Effector CD8-positive, alpha-beta T cell (primary cell): Measurements from ENCODE around the gene TBKBP1.

Source experiments
- DNase-seq: peaks from one replicate; lab custom pipeline; 2025; lab: John Stamatoyannopoulos, UW

The TBKBP1 gene

DNA sequence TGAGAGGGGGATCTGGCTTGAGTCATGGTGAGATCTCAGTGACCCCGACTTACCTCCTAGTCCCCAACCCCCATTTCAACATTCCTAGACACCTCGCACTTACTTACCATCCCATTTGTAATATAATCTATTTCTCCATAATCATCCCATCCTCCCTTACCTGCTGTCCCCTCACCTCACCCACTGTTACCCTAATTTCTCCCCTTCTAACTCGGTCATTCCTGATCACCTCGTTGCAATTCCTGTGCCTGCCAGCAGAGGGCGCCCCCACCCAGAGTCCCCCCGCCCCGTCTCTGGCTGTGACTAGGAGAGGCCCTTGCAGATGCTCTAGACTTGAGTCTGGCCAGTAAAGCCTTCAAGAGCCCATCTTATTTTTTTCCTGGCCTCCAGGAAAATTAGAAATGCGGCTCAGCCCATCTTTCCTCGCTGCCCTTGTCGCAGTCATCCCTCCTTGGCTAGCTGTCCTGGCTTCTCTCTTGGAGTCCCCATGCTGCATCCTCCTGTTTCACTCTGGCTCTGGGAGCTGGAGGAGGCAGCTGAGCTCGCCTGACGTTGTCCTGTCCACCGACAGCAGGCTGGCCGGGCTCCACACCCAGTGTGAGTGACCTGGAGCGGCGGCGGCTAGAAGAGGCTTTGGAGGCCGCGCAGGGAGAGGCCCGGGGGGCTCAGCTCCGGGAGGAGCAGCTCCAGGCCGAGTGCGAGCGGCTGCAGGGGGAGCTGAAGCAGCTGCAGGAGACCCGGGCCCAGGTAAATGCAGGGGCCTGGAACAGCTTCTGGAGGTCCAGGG, 5.0 kb downstream of the TBKBP1 start:
- peak; percentile 69 for DNase-seq

DNA sequence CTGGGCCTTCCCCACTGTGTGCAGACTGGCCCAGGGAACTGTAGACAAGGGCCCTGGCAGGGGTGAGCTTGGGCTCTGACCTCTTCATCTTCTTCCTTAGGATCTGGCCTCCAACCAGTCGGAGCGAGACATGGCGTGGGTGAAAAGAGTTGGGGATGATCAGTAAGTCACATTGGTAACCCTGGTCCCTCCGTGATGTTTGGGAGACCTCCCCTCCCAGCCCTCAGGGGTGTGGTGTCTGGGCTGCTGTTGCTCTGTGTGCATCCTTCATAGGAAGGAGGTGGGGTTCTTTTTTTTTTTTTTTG, 5.5 kb downstream of the TBKBP1 start:
- no peak for DNase-seq

DNA sequence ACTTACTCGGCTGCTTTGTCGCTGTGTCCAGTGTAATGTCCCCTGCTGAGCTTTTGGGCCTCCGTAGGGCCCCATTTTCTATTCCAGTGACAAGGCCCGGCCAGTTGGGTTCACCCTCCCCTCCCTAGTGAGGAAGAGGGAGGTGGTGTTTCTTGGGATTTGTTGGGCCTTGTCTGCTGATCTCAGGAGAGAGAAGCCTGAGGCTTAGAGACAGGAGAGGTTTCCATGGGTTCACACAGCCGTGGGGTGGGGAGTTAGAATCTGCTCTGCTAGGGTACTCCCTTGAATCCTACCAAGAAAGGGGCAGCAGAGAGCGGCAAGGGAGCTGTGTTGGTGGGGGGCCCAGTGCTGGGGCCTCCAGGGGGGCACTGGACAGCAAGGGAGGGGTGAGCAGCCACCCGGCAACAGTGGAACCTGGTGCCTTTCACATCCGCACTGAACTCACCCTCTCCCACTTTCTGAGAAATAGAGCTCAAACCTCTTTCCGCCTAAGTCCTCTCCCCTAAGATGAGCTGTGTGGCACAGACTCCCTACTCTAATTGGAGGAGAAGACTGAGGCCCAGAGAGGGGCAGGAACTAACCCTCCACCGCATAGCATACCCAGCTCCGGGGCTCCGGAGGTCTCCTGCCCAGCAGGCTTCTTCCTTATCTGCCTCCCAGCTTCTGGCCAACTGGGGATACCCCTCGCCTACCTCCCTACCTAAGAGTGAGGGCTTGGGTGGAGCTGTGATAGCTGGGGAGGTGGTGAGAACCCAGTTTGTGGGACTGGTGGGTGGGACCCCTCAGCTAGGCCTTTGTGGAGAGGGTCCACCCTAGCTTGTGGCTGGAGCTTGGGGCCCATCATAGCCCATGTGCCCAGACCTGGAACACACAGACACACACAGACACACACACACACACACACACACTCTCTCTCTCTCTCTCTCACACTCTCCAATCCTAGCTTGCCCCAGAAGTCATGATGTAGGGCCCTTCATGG, 6.8 kb downstream of the TBKBP1 start:
- no peak for DNase-seq

- DNase-seq: no peak
These were observed 7.6 kb downstream of the TBKBP1 start for GRCh38 chr17:47701608-47702007.

GRCh38 chr17:47702391-47702995, 8.5 kb downstream of the TBKBP1 start:
- DNase-seq: no peak

- peak; percentile 24 for DNase-seq
These were observed 9.2 kb downstream of the TBKBP1 start for GRCh38 chr17:47703191-47703591.

DNA sequence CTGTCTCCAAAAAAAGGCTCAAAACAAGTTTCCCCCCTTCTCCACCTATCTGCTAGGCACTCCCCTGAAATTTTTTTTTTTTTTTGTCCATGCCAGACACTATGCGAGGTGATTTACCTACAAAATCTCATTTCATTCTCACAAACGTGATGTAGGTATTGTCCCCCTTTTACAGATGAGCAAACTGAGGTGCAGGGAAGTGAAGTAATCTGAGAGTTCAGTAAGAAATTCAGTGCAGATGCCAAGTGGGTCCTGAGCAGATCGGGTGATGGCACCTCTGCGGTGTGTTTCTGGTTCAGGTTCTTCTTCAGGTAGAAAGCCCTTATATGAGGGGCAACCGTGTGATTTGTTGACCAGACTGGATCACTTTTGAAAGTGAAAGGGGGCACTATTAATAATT, 9.7 kb downstream of the TBKBP1 start:
- no peak for DNase-seq

GRCh38 chr17:47704116-47704515, 10.2 kb downstream of the TBKBP1 start:
- DNase-seq: no peak

GRCh38 chr17:47704736-47705135, 10.8 kb downstream of the TBKBP1 start:
- no peak for DNase-seq

DNA sequence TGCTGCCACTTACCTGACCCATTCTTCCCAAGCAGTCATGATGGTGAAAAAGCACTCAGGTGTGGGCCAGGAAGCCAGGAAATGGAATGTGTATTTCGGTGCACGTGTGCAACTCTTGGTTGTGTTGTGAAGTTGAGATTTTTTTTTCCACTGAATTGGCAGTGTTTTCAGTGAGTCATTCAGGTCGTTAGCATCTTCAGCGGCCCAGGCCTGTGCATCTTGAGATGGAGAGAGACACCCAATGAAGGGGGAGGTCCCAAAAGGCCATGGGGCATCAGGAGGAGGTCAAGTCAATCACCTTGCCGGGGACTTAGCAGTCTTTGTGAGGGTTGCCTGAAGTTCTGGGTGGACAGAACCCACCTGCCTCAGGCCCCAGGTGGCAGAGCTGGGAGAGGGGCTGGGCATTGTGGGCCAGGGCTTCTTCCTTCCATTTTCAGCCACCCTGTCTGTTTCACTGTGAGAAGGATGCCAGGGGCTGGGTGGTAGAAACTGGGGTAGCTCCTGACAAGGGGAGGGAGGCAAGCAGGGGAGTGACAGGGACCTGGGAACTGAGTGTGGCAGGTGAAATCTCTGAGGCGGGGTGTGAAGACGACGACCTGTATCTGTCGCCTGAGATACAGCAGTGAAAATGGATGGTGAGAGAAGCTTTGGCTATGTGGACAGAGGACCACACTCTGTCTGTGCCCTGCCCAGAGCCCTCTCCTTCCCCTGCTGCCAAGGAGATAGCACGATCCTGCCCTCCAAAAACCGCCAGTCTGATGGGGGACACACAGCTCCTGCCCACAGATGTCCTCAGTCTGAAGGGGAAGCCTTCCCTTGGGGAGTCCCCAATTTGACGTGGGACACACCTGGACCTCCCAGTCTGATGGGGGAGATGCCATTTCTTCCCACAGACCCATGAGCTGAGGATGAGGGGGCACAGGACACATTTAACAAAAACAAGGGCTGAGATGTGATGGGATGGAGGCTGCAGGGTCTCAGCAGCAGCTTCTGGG, 11.9 kb downstream of the TBKBP1 start:
- DNase-seq: no peak

- DNase-seq: no peak
These were observed 13.3 kb downstream of the TBKBP1 start for GRCh38 chr17:47707056-47707804.

DNA sequence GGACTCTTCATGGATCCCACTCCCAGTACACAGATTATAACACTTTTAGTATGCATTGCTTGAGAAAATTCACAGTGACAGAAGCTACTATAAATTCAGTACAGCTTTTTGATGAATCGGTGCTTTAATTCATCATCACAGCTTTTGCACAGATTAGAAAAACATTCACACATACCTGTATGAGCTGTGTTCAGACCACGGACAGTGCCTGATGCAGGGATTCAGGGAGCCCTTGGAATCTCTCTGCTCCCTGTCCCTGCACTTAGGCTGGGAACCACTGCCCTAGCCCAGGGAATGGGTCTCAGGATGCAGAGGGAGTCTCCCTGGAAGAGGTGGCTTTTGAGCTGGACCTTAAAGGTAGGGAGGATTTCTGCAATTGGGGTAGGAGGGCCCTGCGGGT, 13.9 kb downstream of the TBKBP1 start:
- DNase-seq: no peak

DNA sequence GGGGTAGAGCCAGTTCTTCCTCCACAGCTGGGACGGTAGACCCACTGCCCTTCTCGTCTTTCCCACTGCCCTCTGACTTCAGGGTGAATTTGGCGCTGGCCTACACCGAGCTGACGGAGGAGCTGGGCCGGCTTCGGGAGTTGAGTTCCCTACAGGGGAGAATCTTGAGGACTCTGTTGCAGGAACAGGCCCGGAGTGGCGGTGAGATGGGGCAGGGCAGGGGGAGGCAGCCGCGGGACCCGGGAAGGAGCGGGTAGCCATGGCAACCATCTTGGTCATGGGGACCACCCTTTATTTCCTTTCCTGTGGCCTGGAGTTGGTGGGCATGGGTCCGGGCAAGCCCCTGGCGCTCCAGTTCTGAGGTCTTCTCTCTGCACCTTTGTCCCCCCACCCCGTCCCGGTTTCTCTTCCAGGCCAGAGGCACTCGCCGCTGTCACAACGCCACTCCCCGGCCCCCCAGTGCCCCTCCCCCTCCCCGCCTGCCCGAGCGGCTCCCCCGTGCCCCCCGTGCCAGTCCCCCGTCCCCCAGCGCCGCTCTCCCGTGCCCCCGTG, 14.4 kb downstream of the TBKBP1 start:
- DNase-seq: no peak

DNA sequence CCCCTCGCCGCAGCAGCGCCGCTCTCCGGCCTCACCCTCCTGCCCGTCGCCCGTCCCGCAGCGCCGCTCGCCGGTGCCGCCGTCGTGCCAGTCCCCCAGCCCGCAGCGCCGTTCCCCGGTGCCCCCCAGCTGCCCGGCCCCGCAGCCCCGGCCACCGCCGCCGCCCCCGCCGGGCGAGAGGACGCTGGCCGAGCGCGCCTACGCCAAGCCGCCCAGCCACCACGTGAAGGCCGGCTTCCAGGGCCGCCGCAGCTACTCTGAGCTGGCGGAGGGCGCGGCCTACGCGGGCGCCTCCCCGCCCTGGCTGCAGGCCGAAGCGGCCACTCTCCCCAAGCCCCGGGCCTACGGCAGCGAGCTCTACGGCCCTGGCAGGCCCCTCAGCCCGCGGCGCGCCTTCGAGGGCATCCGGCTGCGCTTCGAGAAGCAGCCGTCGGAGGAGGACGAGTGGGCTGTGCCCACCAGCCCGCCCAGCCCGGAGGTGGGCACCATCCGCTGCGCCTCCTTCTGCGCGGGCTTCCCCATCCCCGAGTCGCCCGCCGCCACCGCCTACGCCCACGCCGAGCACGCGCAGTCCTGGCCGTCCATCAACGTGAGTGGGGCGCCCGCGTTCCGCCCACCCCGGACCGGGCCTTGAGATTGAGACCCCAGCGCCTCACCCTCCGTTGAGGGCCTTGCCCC, 15.0 kb downstream of the TBKBP1 start:
- no peak for DNase-seq

DNA sequence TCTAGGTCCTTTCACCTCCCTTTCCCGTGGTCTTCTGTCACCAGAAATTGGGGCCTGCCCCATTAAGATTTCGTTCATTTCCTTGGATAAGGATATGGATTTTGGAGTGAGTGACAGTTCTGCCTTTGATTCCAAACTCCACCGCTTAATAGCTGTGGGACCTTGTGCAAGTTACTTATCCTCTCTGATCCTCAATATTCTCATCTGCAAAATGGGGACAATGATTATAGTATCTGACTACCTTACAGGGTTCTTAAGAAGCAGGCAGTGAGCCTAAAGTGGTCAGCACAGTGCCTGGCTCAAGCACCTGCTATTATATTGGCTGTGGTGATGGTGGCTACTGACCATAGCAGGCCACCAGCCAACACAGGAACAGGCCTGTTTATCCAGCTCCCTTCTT, 15.6 kb downstream of the TBKBP1 start:
- DNase-seq: no peak

DNA sequence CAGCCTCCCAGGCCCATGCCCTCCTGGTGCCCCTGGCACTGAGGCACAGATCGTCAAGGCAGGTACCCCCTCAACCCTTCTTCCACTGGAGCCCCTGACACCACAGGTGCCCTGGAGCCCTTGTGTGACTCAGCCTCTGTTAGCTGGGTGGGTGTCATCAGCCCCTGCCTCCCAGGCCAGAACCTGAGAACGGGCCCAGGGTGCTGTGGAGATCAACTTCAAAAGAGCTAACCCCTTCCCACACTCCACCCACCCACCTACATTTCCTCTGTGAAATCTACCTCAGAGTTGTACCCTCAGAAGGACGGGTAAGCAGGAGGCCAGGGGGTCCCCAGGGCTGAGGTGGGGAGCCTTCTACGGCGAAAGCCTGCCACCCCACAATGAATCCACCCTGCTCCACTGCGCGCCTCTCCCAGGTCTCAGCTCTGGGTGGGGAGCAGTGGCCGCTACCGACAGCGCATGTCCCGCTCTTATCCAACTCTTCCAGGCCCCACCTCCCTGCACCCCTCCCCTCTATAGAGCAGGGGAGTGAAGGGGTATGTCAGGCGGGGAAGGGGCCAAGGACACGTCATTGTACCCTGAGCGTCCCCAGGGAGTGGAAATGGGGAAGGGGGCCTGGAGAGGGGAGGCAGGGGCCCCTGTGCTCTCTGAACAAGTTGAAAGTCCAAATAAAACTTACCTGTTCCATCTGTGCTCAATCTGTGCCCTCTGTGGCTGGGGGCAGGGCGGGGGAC, 17.6 kb downstream of the TBKBP1 start:
- DNase-seq: no peak

GRCh38 chr17:47712330-47713023, 18.5 kb downstream of the TBKBP1 start:
- DNase-seq: no peak

GRCh38 chr17:47713980-47714700, 20.2 kb downstream of the TBKBP1 start:
- DNase-seq: no peak
